DND-41 (cell line): ENCODE data around the gene C2CD3.

ENCODE experiments used
- ATAC-seq: fragments of 200-7000 bp; cut with Tn5 transposase; 3 replicates; pipeline ENCODE4 v1.9.1; 2021; ENCODE audit warnings: low read depth; ENCODE audit not compliant: insufficient read depth
- DNase-seq: peaks from one replicate; pipeline ENCODE4 v3.0.0-alpha.2; 2020
- H2AFZ ChIP-seq: 2 replicates; pipeline ENCODE4 v1.6.0; 2012; ENCODE audit warnings: low read depth, low read length
- H3K27ac ChIP-seq: 2 replicates; pipeline ENCODE4 v1.5.1; 2012; ENCODE audit warnings: low read length, inconsistent platforms
- H3K27me3 ChIP-seq: fragments of 200-600 bp; sonication (generic); 2 replicates; pipeline ENCODE4 v1.6.0; 2012; ENCODE audit warnings: low read length, mild to moderate bottlenecking, inconsistent platforms; ENCODE audit not compliant: insufficient read depth, poor library complexity
- H3K36me3 ChIP-seq: 2 replicates; pipeline ENCODE4 v1.5.1; 2012; ENCODE audit warnings: low read length, inconsistent platforms; ENCODE audit not compliant: insufficient read depth
- H3K4me1 ChIP-seq: 2 replicates; pipeline ENCODE4 v1.5.1; 2012; ENCODE audit warnings: mild to moderate bottlenecking, low read length; ENCODE audit not compliant: insufficient read depth
- H3K4me2 ChIP-seq: 2 replicates; pipeline ENCODE4 v1.6.0; 2012; ENCODE audit warnings: mild to moderate bottlenecking, moderate library complexity, low read length, inconsistent platforms; ENCODE audit not compliant: insufficient read depth
- H3K4me3 ChIP-seq, 2 experiments: fragments of 200-600 bp in 1 of 2; shearing (Covaris generic) in 1 of 2; 2 replicates each; pipeline ENCODE4 v1.5.1; 2012 to 2016; ENCODE audit warnings: inconsistent platforms in 2 of 2, low read length in 2 of 2, mild to moderate bottlenecking in 2 of 2, low read depth in 1 of 2, moderate library complexity in 1 of 2
- H3K79me2 ChIP-seq: 2 replicates; pipeline ENCODE4 v1.6.0; 2012; ENCODE audit warnings: low read length, inconsistent platforms; ENCODE audit not compliant: insufficient read depth
- H3K9ac ChIP-seq: 2 replicates; pipeline ENCODE4 v1.6.0; 2012; ENCODE audit warnings: low read depth, mild to moderate bottlenecking, inconsistent platforms, low read length, moderate library complexity
- H3K9me3 ChIP-seq: 2 replicates; pipeline ENCODE4 v1.5.1; 2012; ENCODE audit warnings: low read length, moderate library complexity, mild to moderate bottlenecking, inconsistent platforms; ENCODE audit not compliant: insufficient read depth, severe bottlenecking
- H4K20me1 ChIP-seq: 2 replicates; pipeline ENCODE4 v1.6.0; 2012; ENCODE audit warnings: low read length; ENCODE audit not compliant: insufficient read depth
- EZH2 ChIP-seq: IDR thresholded peaks from 3 replicates; pipeline ENCODE4 v1.6.1; 2012; ENCODE audit warnings: borderline replicate concordance, low read depth, mild to moderate bottlenecking, moderate library complexity, low read length, inconsistent platforms; ENCODE audit not compliant: severe bottlenecking
- TF ChIP-seq, protein P1 (sequence below): IDR thresholded peaks from 2 replicates; pipeline ENCODE4 v1.5.1; 2012; ENCODE audit warnings: borderline replicate concordance, low read length, moderate library complexity, mild to moderate bottlenecking; ENCODE audit not compliant: poor library complexity, severe bottlenecking; ENCODE audit errors: extremely low read depth

The C2CD3 gene

DNA sequence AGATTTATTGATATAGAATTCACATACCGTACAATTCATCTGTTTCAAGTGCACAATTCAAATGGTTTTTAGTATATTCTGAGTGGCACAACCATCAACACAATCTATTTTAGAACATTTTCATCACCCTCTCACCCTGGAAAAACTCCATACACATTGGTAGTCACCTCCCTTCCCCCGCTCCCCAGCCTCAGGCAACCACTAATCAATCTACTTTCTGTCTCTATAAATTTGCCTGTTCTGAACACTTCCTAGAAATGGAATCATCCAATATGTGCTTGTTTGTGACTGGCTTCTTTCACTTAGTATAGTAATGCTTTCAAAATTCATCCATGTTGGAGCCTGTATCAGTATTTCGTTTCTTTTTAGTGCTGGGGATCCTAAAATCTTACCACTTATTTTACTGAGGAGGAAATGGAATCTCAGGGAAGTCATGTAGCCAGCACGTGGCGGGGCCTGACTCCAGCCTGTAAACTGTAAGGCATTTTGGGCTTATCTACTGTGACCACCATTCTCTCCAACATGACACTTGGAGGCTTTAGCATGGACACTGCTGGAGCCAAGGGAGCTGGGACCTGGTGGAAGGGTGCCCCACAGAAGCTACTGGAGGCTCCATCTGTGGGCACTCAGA lies 161.0 kb downstream of the C2CD3 start:
- no peak for DNase-seq
- Histone ChIP-seq H3K4me2 (no peak overlapping the region), H3K79me2 (no peaks in the 10 kb centered on the region), H3K36me3 (peaks cover 28% of the 10 kb centered on the region), H3K4me3 (no peak overlapping the region), H3K27me3 (no peaks in the 10 kb centered on the region), H3K27ac (no peak overlapping the region), H4K20me1 (no peaks in the 10 kb centered on the region), H3K9ac (no peak overlapping the region), H2AFZ (no peak overlapping the region), H3K9me3 (no peaks in the 10 kb centered on the region), H3K4me1 (peaks cover 6% of the 10 kb centered on the region; the same call in 1 of the 2 replicates)
- TF ChIP-seq, protein P1, sequence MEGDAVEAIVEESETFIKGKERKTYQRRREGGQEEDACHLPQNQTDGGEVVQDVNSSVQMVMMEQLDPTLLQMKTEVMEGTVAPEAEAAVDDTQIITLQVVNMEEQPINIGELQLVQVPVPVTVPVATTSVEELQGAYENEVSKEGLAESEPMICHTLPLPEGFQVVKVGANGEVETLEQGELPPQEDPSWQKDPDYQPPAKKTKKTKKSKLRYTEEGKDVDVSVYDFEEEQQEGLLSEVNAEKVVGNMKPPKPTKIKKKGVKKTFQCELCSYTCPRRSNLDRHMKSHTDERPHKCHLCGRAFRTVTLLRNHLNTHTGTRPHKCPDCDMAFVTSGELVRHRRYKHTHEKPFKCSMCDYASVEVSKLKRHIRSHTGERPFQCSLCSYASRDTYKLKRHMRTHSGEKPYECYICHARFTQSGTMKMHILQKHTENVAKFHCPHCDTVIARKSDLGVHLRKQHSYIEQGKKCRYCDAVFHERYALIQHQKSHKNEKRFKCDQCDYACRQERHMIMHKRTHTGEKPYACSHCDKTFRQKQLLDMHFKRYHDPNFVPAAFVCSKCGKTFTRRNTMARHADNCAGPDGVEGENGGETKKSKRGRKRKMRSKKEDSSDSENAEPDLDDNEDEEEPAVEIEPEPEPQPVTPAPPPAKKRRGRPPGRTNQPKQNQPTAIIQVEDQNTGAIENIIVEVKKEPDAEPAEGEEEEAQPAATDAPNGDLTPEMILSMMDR: no peak
- TF ChIP-seq EZH2: no peak
- no peak for ATAC-seq

DNA sequence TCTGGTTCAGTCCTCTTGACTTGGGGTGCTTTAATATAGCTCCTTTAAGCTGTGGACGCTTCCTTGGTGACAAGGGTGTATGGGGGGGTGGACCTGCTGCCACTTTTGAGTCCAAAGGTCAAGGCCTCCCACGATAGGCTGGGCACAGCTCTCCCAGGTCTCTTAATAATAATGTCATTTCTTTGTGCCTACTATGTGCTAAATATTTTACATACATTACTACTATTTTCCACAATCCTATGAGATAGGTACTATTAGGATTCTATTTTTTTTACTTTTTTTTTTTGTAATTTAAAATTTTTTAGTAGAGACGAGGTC lies 161.6 kb downstream of the C2CD3 start:
- Histone ChIP-seq H4K20me1 (no peaks in the 10 kb centered on the region), H3K4me1 (peaks cover 6% of the 10 kb centered on the region; the same call in 1 of the 2 replicates), H3K4me3 (no peak overlapping the region), H3K27ac (no peak overlapping the region), H3K9ac (no peak overlapping the region), H2AFZ (no peak overlapping the region), H3K9me3 (no peaks in the 10 kb centered on the region), H3K79me2 (no peaks in the 10 kb centered on the region), H3K36me3 (peaks cover 26% of the 10 kb centered on the region), H3K27me3 (no peaks in the 10 kb centered on the region), H3K4me2 (no peak overlapping the region)
- DNase-seq (no peak), ATAC-seq (no peak)
- TF ChIP-seq, protein P1: no peak
- no peak for TF ChIP-seq EZH2

DNA sequence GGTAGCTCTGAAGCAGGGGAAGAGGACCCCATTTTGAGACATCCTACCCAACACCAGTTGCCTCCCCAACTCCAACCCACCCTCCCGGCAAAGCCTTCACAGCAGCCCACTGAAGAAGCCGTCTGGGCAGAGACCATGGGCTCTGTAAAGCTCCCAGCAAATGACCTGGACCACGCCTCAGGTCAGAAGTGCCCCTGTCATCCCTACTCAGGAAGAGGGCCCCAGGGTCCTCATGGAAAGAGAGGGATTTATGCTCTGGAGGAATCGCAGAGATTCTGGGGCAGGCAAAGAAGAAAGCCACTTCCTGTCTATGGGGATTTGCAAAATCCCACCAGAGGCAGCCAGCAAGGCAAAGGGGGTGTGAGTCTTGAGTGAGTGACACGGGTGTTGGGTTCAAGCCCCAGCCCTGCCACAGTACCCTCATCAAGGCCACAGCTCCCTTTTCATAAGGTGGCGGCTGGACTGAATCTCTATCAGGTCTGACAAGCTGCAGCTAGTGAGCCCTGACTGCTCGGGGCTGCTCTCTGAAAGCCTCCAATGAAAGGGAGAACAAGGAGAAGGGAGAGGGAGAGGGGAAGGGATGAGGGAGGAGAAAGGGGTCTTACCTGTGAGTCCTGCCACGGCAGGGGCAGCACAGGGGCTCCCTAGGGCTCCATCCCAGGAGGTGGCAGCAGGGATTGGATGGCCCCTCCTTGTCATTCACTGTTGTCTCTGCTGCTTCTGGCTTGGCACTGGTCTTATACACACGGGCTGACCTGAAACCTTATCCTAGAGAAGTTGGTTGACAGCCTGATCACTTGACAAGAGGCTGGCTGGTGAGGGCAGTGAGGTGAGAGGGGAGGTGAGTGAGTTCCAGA lies 162.2 kb downstream of the C2CD3 start, which contains the start of gene UCP3:
Gene UCP3 (minus strand): TSS at position 713 of the 857 bp plus-strand sequence. CDS start 2,043 bp downstream, outside the sequence.
- Histone ChIP-seq H3K27me3 (no peaks in the 10 kb centered on the region), H3K9me3 (no peaks in the 10 kb centered on the region), H3K27ac (no peak within 1 kb of the TSS), H3K4me3 (no peak within 1 kb of the TSS), H3K36me3 (peaks cover 20% of the 10 kb centered on the region), H3K9ac (no peak within 1 kb of the TSS), H3K79me2 (no peaks in the 10 kb centered on the region), H4K20me1 (no peaks in the 10 kb centered on the region), H3K4me1 (peaks cover 6% of the 10 kb centered on the region; the same call in 1 of the 2 replicates), H3K4me2 (no peak within 1 kb of the TSS), H2AFZ (no peak within 1 kb of the TSS)
- ATAC-seq (peak; percentile 62), DNase-seq (peak; percentile 39)
- TF ChIP-seq, protein P1: no peak
- TF ChIP-seq EZH2: no peak
